GM12801 (cell line): Measurements from ENCODE around the gene PHACTR2.

ENCODE experiments used
- TF ChIP-seq, protein P1 (sequence below): IDR thresholded peaks from one replicate; pipeline ENCODE4 v1.5.1; 2011; ENCODE audit warnings: control low read depth; ENCODE audit not compliant: insufficient read length; ENCODE audit errors: extremely low read depth

The PHACTR2 gene

DNA sequence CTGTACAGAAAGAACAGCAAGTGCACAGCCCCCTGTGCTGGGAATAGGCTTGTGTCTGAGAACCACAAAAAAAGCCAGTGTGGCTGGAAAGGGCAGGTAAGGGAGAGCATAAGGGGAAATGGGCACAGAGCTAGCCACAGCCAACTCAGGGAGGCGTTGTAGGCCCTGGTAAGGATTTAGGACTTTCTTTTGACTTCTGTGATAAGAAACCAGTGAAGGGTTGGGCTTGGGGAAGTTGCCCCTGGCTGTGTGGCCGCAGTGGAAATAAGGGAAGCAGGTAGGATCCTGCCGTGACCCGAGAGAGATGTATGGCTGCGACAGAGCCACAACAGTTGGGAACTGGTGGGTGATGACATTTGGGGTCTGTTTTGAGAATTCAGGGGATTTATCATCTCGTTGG, 30.0 kb upstream of the PHACTR2 start:
- TF ChIP-seq, protein P1, sequence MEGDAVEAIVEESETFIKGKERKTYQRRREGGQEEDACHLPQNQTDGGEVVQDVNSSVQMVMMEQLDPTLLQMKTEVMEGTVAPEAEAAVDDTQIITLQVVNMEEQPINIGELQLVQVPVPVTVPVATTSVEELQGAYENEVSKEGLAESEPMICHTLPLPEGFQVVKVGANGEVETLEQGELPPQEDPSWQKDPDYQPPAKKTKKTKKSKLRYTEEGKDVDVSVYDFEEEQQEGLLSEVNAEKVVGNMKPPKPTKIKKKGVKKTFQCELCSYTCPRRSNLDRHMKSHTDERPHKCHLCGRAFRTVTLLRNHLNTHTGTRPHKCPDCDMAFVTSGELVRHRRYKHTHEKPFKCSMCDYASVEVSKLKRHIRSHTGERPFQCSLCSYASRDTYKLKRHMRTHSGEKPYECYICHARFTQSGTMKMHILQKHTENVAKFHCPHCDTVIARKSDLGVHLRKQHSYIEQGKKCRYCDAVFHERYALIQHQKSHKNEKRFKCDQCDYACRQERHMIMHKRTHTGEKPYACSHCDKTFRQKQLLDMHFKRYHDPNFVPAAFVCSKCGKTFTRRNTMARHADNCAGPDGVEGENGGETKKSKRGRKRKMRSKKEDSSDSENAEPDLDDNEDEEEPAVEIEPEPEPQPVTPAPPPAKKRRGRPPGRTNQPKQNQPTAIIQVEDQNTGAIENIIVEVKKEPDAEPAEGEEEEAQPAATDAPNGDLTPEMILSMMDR = no peak

DNA sequence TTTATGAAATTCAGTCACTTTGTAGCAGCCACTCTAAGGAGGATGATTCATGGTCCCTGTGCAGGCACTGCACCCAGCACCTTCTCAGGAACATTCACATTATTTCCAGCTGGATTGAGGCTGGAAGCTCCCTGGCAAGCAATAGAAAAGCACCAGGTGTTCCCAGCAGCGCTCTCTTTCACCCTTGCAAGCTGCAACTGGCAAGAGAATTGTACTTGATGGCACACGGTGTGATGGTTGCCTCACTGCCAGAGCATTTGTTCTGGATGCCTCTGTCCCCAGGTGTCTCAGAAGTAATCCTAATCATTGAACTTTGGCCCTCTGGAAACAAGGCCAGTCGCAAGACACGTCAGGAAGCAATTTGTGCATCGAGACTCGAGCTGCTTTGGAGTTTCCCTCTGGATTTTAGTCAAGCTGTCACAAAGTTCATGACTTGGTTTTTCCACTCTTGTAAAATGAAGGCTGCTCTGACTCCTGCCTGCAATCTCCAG, 24.9 kb upstream of the PHACTR2 start:
- TF ChIP-seq, protein P1 = no peak

DNA sequence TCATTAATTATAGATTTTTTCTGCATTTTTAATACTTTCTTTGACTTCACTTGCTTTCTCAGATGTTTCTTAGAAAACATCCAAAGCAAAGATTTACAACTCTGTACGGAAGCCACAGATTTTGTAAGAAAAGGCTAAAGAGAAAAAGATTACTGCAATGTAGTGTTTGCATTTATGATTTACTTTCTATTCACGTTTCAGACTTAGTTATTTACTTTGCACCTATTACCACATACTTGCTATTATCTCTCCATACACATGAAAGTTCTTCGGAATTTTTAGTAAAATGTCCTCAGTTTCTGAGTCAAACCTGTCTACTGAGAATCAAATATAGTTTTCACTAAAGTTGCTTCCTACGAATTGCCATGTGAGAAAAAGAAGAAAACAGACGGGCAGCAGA, 22.2 kb upstream of the PHACTR2 start:
- TF ChIP-seq, protein P1 = no peak

DNA sequence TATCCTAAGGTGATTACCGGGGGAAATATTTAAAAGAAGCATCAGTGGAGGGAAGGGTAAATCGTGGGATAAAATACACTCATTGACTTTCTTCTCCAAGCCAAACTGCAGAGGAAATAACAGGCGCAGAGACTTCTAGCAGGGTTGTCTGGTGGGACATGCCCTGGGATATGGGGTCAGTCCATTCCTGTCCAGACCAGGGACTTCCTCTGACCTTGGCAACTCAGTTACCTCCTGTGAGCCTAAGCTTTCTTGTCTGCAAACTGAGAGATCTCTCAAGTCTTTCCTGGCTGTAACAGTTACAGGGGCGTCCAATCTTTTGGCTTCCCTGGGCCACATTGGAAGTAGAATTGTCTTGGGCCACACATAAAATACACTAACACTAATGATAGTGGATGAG, 21.7 kb upstream of the PHACTR2 start:
- TF ChIP-seq, protein P1 = no peak

DNA sequence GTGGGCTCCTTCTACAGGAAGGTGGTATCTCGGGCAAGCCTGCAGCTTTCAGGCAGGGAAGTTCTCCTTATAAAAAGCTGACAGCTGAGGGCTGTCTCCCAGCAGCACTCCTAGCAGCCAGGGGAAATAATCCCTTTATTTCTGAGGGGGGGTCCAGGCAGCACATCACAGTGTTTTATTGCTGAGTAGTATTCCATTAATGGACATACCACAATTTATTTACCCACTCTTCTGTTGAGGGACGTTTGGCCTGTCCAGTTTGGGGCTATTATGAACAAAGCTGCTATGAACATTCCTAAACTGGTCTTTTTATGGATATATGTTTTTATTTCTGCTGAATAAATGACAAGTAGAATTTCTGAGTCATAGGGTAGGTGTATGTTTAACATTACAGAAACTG, 20.0 kb upstream of the PHACTR2 start:
- TF ChIP-seq, protein P1 = no peak

DNA sequence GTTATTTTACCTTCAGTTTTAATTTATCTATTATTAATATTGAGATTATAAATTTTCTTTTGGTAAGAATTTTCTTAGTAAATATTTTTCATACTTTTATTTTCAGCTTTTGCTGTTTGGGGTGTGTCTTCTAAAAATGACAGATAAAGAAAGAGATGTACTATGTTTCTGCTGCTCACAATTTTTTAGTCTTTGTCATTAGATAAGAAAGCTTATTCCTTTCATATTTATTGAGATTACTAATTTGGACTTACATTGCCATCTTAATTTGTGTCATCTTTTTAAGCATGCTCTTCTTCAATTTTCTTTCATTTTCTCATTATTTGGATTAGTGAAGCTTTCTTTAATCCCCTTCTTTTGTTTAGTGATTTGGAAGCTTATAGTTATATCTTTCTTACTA, 13.6 kb upstream of the PHACTR2 start:
- TF ChIP-seq, protein P1 = no peak

DNA sequence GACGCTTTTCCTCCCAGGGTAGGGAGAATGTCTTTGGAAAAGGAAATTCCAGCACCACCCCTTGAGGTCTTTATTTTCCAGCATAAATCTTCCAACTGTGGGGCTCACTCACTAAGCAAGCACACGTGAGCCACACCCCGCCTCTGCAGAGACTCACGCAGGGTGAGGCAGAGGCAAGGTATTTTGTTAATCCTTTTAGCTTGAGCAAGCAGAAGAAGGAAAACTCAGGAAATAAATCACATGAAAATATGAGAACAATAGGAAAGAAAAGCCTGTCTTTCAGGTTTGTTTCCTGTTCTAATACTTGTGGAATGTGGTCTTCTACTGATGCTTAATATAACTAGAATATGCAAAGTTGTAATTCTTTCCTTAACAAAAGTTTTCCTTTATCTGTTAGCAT, 4.1 kb upstream of the PHACTR2 start:
- TF ChIP-seq, protein P1 = no peak
